RKO (cell line): ENCODE results near the gene OR2W1.

Experiments
- DNase-seq: peaks from one replicate; pipeline ENCODE4 v3.0.0-alpha.2; 2016; ENCODE audit warnings: low spot score

The OR2W1 gene

GRCh38 chr6:28996844-28997510 lies 48.0 kb downstream of the OR2W1 start:
- DNase-seq = no peak

- DNase-seq = no peak
Measured at GRCh38 chr6:28995093-28995650, 49.8 kb downstream of the OR2W1 start.
